K562 (cell line): ENCODE measurements around the gene GPR107. TPM values are rescaled to one million over a fixed set of nuclear protein-coding genes. Genes with fewer than 3 reads are reported as not detected.

ENCODE experiments used
- ARNT ChIP-seq, 2 experiments: fragments of 450-650 bp; IDR thresholded peaks; 2 replicates each; pipeline ENCODE4 v1.6.1; 2016; ENCODE audit warnings: mild to moderate bottlenecking in 1 of 2
- CBFA2T2 ChIP-seq: fragments of 450-650 bp; conservative IDR thresholded peaks from 2 replicates; pipeline ENCODE4 v1.6.1; 2017; ENCODE audit warnings: mild to moderate bottlenecking
- CCNT2 ChIP-seq: IDR thresholded peaks from 2 replicates; pipeline ENCODE4 v1.6.1; 2011; ENCODE audit warnings: borderline replicate concordance, low read depth, mild to moderate bottlenecking, moderate library complexity, mixed read lengths, low read length; ENCODE audit not compliant: insufficient read length; ENCODE audit errors: extremely low read depth
- HDAC1 ChIP-seq, 2 experiments: fragments of 450-650 bp; IDR thresholded peaks; 2 replicates each; pipeline ENCODE4 v1.6.1; 2016 to 2017; ENCODE audit warnings: inconsistent platforms in 1 of 2, mild to moderate bottlenecking in 1 of 2, moderate library complexity in 1 of 2
- ILF3 ChIP-seq: fragments of 450-650 bp; IDR thresholded peaks from 2 replicates; pipeline ENCODE4 v1.6.1; 2018; ENCODE audit warnings: antibody characterized with exemption, mild to moderate bottlenecking, moderate library complexity, borderline replicate concordance
- NCOR1 ChIP-seq: fragments of 450-650 bp; IDR thresholded peaks from 2 replicates; pipeline ENCODE4 v1.6.1; 2016; ENCODE audit warnings: mild to moderate bottlenecking, moderate library complexity
- NR4A1 ChIP-seq, 2 experiments: fragments of 250-450 bp in 1 of 2; fragments of 450-650 bp in 1 of 2; sonication (Bioruptor Pico) in 1 of 2; IDR thresholded peaks; 2 replicates each; pipeline versions ENCODE4 v1.4.0 to v1.6.1; 2016 to 2020; ENCODE audit warnings: mild to moderate bottlenecking in 2 of 2, missing compliant biosample characterization in 1 of 2, missing genetic modification characterization in 1 of 2, moderate library complexity in 1 of 2
- RCOR1 ChIP-seq, 2 experiments: IDR thresholded peaks; 2 replicates each; pipeline ENCODE4 v1.6.1; 2012; ENCODE audit warnings: low read depth in 2 of 2, low read length in 2 of 2, borderline replicate concordance in 1 of 2, improper control_type of control experiment in 1 of 2
- STAT5A ChIP-seq: IDR thresholded peaks from 2 replicates; pipeline ENCODE4 v1.6.1; 2012; ENCODE audit warnings: low read length, inconsistent platforms, borderline replicate concordance
- ZNF174 ChIP-seq: fragments of 250-450 bp; sonication (Bioruptor Pico); IDR thresholded peaks from 2 replicates; pipeline ENCODE4 v1.4.0; 2020; ENCODE audit warnings: mild to moderate bottlenecking
- ZNF24 ChIP-seq: fragments of 450-650 bp; IDR thresholded peaks from 2 replicates; pipeline ENCODE4 v1.6.1; 2016
- ZNF696 ChIP-seq: fragments of 250-450 bp; sonication (Bioruptor Pico); conservative IDR thresholded peaks from 2 replicates; pipeline ENCODE4 v1.4.0; 2020; ENCODE audit warnings: mild to moderate bottlenecking, moderate library complexity
- ZSCAN29 ChIP-seq: fragments of 450-650 bp; IDR thresholded peaks from 2 replicates; pipeline ENCODE4 v1.6.1; 2017
- polyA plus RNA-seq, 8 experiments: library from polyadenylated mRNA; depleted of rRNA in 4 of 8; stranded (reverse) in 5 of 8; unstranded in 3 of 8; fragments of >200 nt; fragmentation: Nextera tagmentation in 2 of 8; fragmentation: Illumina TruSeq in 1 of 8; extraction: Ambion mirVana in 2 of 8; extraction: Trizol in 1 of 8; gene quantifications; 2 replicates each; pipeline versions ENCODE4 v1.2.1 to v1.2.3, GENCODE V29; 2011 to 2014; ENCODE audit warnings: inconsistent platforms in 1 of 8, missing spikeins in 1 of 8
- total RNA-seq, 7 experiments: library from RNA; depleted of rRNA in 6 of 7; stranded (reverse); fragments of >200 nt in 6 of 7; fragmentation: Illumina TruSeq in 2 of 7; extraction: Trizol in 2 of 7; gene quantifications; 2 replicates each; pipeline versions ENCODE4 v1.2.1 to v1.2.3, GENCODE V29; 2011 to 2021; ENCODE audit warnings: low replicate concordance in 1 of 7
- TF ChIP-seq, protein P1 (sequence below): sonication (generic); formaldehyde crosslinking; IDR thresholded peaks from 2 replicates; pipeline ENCODE4 v1.8.1; 2023; ENCODE audit warnings: mild to moderate bottlenecking, missing genetic modification reagents
- TF ChIP-seq, protein P2 (sequence below): IDR thresholded peaks from 2 replicates; pipeline ENCODE4 v1.6.1; 2011; ENCODE audit not compliant: insufficient read length; ENCODE audit errors: extremely low read depth
- TF ChIP-seq, protein P3 (sequence below): fragments of 450-650 bp; formaldehyde crosslinking; IDR thresholded peaks from 2 replicates; pipeline ENCODE4 v1.4.0; 2020; ENCODE audit warnings: mild to moderate bottlenecking, moderate library complexity
- TF ChIP-seq, protein P4 (sequence below): fragments of 450-650 bp; IDR thresholded peaks from 2 replicates; pipeline ENCODE4 v1.6.1; 2018; ENCODE audit not compliant: partially characterized antibody
- TF ChIP-seq, protein P5 (sequence below): fragments of 450-650 bp; formaldehyde crosslinking; IDR thresholded peaks from 2 replicates; pipeline ENCODE4 v1.4.0; 2022; ENCODE audit warnings: mild to moderate bottlenecking, moderate library complexity

GPR107 gene
- total and polyA plus RNA-seq, 9 of the 15 experiments (the other 6 are each of a cell fraction or from before 2014, with no cell fraction given) = 3.2 to 34.6 (median 14.4) TPM

DNA sequence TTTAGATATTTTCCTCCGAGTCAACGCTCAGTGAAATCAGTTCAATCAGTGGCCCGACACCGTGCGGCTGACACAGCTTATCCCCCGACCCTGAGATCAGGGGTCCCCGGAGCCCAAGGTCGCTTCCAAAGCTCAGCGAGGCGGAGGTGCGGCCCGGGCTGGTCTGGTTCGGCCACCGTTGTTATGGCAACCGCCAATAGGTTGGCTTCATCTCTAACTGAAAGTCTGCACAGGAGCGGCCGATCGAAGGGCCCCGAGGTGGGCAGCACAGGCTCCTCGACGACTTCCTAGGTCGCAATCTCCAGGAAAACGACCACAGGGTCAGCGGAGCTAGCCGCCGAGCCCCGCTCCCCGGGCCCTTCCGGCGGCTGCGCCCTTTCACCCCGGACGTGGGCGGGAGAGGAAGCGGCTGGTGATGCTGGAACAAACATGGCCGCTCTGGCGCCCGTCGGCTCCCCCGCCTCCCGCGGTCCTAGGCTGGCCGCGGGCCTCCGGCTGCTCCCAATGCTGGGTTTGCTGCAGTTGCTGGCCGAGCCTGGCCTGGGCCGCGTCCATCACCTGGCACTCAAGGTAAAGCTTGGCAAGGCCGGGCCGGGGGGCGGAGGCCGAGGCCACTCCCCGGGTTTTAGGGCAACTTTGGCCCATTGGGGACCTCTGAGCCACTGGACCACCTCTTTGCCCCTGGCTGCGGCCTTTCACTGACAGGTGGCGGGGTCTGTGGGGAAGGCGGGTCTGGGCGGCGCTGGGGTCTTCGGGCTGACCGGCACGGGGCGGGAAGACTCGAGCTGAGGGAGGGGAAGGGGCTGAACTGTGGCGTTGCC, at the start of gene GPR107 (continued):
- peak in 1 of 2 experiments; percentile 50; a peak in 2 of 4 replicates for TF ChIP-seq RCOR1 (IDR thresholded peaks at IDR 0.05; ENCODE audit: borderline replicate concordance in 1 of 2, low read depth in 2 of 2, low read length in 2 of 2)
- TF ChIP-seq ARNT (IDR thresholded peaks at IDR 0.05) = no peak
- TF ChIP-seq ZNF174 (CRISPR knock-in tag) = no peak
- no peak for TF ChIP-seq CCNT2
- TF ChIP-seq HDAC1 (IDR thresholded peaks at IDR 0.05) = 0 out of 4 replicates have a peak, but pooled peaks of 1 of the 2 experiments have one; percentile 57
- no peak for TF ChIP-seq NR4A1 (CRISPR knock-in tag; IDR thresholded peaks at IDR 0.05)
- no peak for TF ChIP-seq NR4A1 (tag; IDR thresholded peaks at IDR 0.05)
- TF ChIP-seq NCOR1 = peak; percentile 51; the same call in 1 of the 2 replicates
- TF ChIP-seq, protein P1, sequence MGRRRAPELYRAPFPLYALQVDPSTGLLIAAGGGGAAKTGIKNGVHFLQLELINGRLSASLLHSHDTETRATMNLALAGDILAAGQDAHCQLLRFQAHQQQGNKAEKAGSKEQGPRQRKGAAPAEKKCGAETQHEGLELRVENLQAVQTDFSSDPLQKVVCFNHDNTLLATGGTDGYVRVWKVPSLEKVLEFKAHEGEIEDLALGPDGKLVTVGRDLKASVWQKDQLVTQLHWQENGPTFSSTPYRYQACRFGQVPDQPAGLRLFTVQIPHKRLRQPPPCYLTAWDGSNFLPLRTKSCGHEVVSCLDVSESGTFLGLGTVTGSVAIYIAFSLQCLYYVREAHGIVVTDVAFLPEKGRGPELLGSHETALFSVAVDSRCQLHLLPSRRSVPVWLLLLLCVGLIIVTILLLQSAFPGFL (CRISPR knock-in tag) = no peak
- peak; percentile 34; the same call in 1 of the 2 replicates for TF ChIP-seq ILF3
- TF ChIP-seq ZNF696 (CRISPR knock-in tag) = no peak
- TF ChIP-seq, protein P2, sequence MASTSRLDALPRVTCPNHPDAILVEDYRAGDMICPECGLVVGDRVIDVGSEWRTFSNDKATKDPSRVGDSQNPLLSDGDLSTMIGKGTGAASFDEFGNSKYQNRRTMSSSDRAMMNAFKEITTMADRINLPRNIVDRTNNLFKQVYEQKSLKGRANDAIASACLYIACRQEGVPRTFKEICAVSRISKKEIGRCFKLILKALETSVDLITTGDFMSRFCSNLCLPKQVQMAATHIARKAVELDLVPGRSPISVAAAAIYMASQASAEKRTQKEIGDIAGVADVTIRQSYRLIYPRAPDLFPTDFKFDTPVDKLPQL = no peak
- no peak for TF ChIP-seq ZNF24
- TF ChIP-seq, protein P3, sequence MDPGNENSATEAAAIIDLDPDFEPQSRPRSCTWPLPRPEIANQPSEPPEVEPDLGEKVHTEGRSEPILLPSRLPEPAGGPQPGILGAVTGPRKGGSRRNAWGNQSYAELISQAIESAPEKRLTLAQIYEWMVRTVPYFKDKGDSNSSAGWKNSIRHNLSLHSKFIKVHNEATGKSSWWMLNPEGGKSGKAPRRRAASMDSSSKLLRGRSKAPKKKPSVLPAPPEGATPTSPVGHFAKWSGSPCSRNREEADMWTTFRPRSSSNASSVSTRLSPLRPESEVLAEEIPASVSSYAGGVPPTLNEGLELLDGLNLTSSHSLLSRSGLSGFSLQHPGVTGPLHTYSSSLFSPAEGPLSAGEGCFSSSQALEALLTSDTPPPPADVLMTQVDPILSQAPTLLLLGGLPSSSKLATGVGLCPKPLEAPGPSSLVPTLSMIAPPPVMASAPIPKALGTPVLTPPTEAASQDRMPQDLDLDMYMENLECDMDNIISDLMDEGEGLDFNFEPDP (CRISPR knock-in tag) = no peak
- TF ChIP-seq STAT5A = no peak
- no peak for TF ChIP-seq ZSCAN29
- TF ChIP-seq, protein P4, sequence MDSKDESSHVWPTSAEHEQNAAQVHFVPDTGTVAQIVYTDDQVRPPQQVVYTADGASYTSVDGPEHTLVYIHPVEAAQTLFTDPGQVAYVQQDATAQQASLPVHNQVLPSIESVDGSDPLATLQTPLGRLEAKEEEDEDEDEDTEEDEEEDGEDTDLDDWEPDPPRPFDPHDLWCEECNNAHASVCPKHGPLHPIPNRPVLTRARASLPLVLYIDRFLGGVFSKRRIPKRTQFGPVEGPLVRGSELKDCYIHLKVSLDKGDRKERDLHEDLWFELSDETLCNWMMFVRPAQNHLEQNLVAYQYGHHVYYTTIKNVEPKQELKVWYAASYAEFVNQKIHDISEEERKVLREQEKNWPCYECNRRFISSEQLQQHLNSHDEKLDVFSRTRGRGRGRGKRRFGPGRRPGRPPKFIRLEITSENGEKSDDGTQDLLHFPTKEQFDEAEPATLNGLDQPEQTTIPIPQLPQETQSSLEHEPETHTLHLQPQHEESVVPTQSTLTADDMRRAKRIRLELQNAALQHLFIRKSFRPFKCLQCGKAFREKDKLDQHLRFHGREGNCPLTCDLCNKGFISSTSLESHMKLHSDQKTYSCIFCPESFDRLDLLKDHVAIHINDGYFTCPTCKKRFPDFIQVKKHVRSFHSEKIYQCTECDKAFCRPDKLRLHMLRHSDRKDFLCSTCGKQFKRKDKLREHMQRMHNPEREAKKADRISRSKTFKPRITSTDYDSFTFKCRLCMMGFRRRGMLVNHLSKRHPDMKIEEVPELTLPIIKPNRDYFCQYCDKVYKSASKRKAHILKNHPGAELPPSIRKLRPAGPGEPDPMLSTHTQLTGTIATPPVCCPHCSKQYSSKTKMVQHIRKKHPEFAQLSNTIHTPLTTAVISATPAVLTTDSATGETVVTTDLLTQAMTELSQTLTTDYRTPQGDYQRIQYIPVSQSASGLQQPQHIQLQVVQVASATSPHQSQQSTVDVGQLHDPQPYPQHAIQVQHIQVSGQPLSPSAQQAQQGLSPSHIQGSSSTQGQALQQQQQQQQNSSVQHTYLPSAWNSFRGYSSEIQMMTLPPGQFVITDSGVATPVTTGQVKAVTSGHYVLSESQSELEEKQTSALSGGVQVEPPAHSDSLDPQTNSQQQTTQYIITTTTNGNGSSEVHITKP = peak; percentile 14
- TF ChIP-seq, protein P5, sequence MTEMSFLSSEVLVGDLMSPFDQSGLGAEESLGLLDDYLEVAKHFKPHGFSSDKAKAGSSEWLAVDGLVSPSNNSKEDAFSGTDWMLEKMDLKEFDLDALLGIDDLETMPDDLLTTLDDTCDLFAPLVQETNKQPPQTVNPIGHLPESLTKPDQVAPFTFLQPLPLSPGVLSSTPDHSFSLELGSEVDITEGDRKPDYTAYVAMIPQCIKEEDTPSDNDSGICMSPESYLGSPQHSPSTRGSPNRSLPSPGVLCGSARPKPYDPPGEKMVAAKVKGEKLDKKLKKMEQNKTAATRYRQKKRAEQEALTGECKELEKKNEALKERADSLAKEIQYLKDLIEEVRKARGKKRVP (CRISPR knock-in tag) = no peak
- no peak for TF ChIP-seq CBFA2T2
